ENCODE data around the gene KCTD13. TPM values are rescaled to one million over a fixed set of nuclear protein-coding genes. Genes with fewer than 3 reads are reported as not detected.
"Not testable (repeated sequence)": the region's sequence is repeated elsewhere in the genome, so short reads cannot be mapped to it uniquely, and the experiment has no call there.

The KCTD13 gene
- total RNA-seq, 1 experiment from 2014 or later: 14.9 TPM

GRCh38 chr16:29875206-29875605 is 50.8 kb downstream of the KCTD13 start:
- POLR2A ChIA-PET: no interaction called here
- H3K9me3 Mint-ChIP-seq (ENCODE audit: unreplicated experiment): no peaks in the 10 kb centered on the region
- H3K36me3 Mint-ChIP-seq (ENCODE audit: insufficient read depth, unreplicated experiment): peaks cover 5% of the 10 kb centered on the region
- Histone ChIP-seq H3K27me3 (replicated peaks; ENCODE audit: control insufficient read depth, insufficient read depth, low read length) (no peaks in the 10 kb centered on the region), H3K4me1 (no peaks in the 10 kb centered on the region), H3K4me3 (ENCODE audit: low read depth, low read length) (no peak overlapping the region), H3K9me3 (no peaks in the 10 kb centered on the region), H3K36me3 (ENCODE audit: control insufficient read depth, insufficient read depth, low read length) (no peaks in the 10 kb centered on the region)
- intact Hi-C loops (cut with micrococcal nuclease; ENCODE audit: unreplicated experiment): no loop called here
- no peaks in the 10 kb centered on the region for H3K4me1 Mint-ChIP-seq (ENCODE audit: low read depth, unreplicated experiment)
- no peak for TF ChIP-seq CTCF (IDR thresholded peaks at IDR 0.05; ENCODE audit: insufficient read depth in 1 of 2, low read depth in 1 of 2, low read length in 1 of 2, severe bottlenecking in 1 of 2, unreplicated experiment in 1 of 2)
- H3K27me3 Mint-ChIP-seq (ENCODE audit: insufficient read depth, unreplicated experiment): no peaks in the 10 kb centered on the region
- no peak overlapping the region for H3K4me3 Mint-ChIP-seq (ENCODE audit: unreplicated experiment)
- DNase-seq: no peak
- CTCF ChIA-PET: no interaction called here
- H3K27ac Mint-ChIP-seq (ENCODE audit: unreplicated experiment): no peak overlapping the region
- BruUV-seq (replicated peaks): no TSS peak

GRCh38 chr16:29873319-29873718 is 52.7 kb downstream of the KCTD13 start:
- POLR2A ChIA-PET: no interaction called here

GRCh38 chr16:29871822-29872546 is 54.0 kb downstream of the KCTD13 start:
- no TSS peak for BruUV-seq (replicated peaks)
- no peaks in the 10 kb centered on the region for H3K4me1 Mint-ChIP-seq (ENCODE audit: low read depth, unreplicated experiment)
- no peak for DNase-seq
- TF ChIP-seq CTCF (IDR thresholded peaks at IDR 0.05; ENCODE audit: insufficient read depth in 1 of 2, low read depth in 1 of 2, low read length in 1 of 2, severe bottlenecking in 1 of 2, unreplicated experiment in 1 of 2): no peak
- H3K4me3 ChIP-seq (ENCODE audit: low read depth, low read length): no peak overlapping the region
- no peaks in the 10 kb centered on the region for H3K27me3 Mint-ChIP-seq (ENCODE audit: insufficient read depth, unreplicated experiment)
- ChIA-PET CTCF (interaction anchor here (0.6 kb wide), 1 partner anchor 101 kb away, joined by 4 read pairs; no protein-coding TSS in a partner anchor), POLR2A (no interaction called here)
- no peaks in the 10 kb centered on the region for H3K27me3 ChIP-seq (replicated peaks; ENCODE audit: control insufficient read depth, insufficient read depth, low read length)
- no peak overlapping the region for H3K27ac Mint-ChIP-seq (ENCODE audit: unreplicated experiment)
- H3K9me3 Mint-ChIP-seq (ENCODE audit: unreplicated experiment): no peaks in the 10 kb centered on the region
- no peak overlapping the region for H3K4me3 Mint-ChIP-seq (ENCODE audit: unreplicated experiment)
- H3K9me3 ChIP-seq: no peaks in the 10 kb centered on the region
- intact Hi-C loops (cut with micrococcal nuclease; ENCODE audit: unreplicated experiment): no loop called here
- H3K36me3 Mint-ChIP-seq (ENCODE audit: insufficient read depth, unreplicated experiment): no peaks in the 10 kb centered on the region
- H3K36me3 ChIP-seq (ENCODE audit: control insufficient read depth, insufficient read depth, low read length): no peaks in the 10 kb centered on the region
- no peaks in the 10 kb centered on the region for H3K4me1 ChIP-seq

More at GRCh38 chr16:29873319-29873718, 52.7 kb downstream of the KCTD13 start:
- no peak for TF ChIP-seq CTCF (IDR thresholded peaks at IDR 0.05; ENCODE audit: insufficient read depth in 1 of 2, low read depth in 1 of 2, low read length in 1 of 2, severe bottlenecking in 1 of 2, unreplicated experiment in 1 of 2)
- H3K27ac Mint-ChIP-seq (ENCODE audit: unreplicated experiment): no peak overlapping the region
- no TSS peak for BruUV-seq (replicated peaks)
- H3K36me3 Mint-ChIP-seq (ENCODE audit: insufficient read depth, unreplicated experiment): peaks cover 5% of the 10 kb centered on the region
- H3K4me1 ChIP-seq: no peaks in the 10 kb centered on the region
- H3K27me3 Mint-ChIP-seq (ENCODE audit: insufficient read depth, unreplicated experiment): no peaks in the 10 kb centered on the region
- no peaks in the 10 kb centered on the region for H3K36me3 ChIP-seq (ENCODE audit: control insufficient read depth, insufficient read depth, low read length)
- CTCF ChIA-PET: no interaction called here
- H3K9me3 ChIP-seq: no peaks in the 10 kb centered on the region
- intact Hi-C loops (cut with micrococcal nuclease; ENCODE audit: unreplicated experiment): no loop called here
- no peaks in the 10 kb centered on the region for H3K27me3 ChIP-seq (replicated peaks; ENCODE audit: control insufficient read depth, insufficient read depth, low read length)
- no peak overlapping the region for H3K4me3 Mint-ChIP-seq (ENCODE audit: unreplicated experiment)
- DNase-seq: no peak
- no peaks in the 10 kb centered on the region for H3K4me1 Mint-ChIP-seq (ENCODE audit: low read depth, unreplicated experiment)
- H3K9me3 Mint-ChIP-seq (ENCODE audit: unreplicated experiment): no peaks in the 10 kb centered on the region
- no peak overlapping the region for H3K4me3 ChIP-seq (ENCODE audit: low read depth, low read length)

GRCh38 chr16:29869067-29869466 is 57.0 kb downstream of the KCTD13 start:
- H3K4me3 Mint-ChIP-seq (ENCODE audit: unreplicated experiment); H3K4me1 ChIP-seq; H3K27me3 ChIP-seq (replicated peaks; ENCODE audit: control insufficient read depth, insufficient read depth, low read length); H3K36me3 ChIP-seq (ENCODE audit: control insufficient read depth, insufficient read depth, low read length); CTCF ChIA-PET; DNase-seq; H3K27me3 Mint-ChIP-seq (ENCODE audit: insufficient read depth, unreplicated experiment); H3K4me1 Mint-ChIP-seq (ENCODE audit: low read depth, unreplicated experiment); H3K4me3 ChIP-seq (ENCODE audit: low read depth, low read length); H3K9me3 ChIP-seq; H3K27ac Mint-ChIP-seq (ENCODE audit: unreplicated experiment); POLR2A ChIA-PET; H3K36me3 Mint-ChIP-seq (ENCODE audit: insufficient read depth, unreplicated experiment); H3K9me3 Mint-ChIP-seq (ENCODE audit: unreplicated experiment); BruUV-seq (replicated peaks): not testable (repeated sequence)
- intact Hi-C loops (cut with micrococcal nuclease; ENCODE audit: unreplicated experiment): loop anchor here (10.0 kb wide), 1 partner anchor 106 kb away; the partner anchor contains the start of gene TAOK2
